Urinary bladder (tissue), 4 donors: Measurements from ENCODE around the gene EHBP1. TPM values are rescaled to one million over a fixed set of nuclear protein-coding genes. Genes with fewer than 3 reads are reported as not detected.

Experiments used
- DNase-seq: peaks from one replicate; pipeline ENCODE4 v3.0.0-alpha.2; 2015; ENCODE audit errors: extremely low spot score
- H3K27ac ChIP-seq: one replicate; pipeline ENCODE4 v1.5.1; 2013; ENCODE audit warnings: low read depth, mild to moderate bottlenecking, moderate library complexity
- H3K36me3 ChIP-seq: one replicate; pipeline ENCODE4 v1.6.1; 2013; ENCODE audit warnings: mild to moderate bottlenecking, moderate library complexity; ENCODE audit not compliant: insufficient read depth
- H3K4me1 ChIP-seq: one replicate; pipeline ENCODE4 v1.6.1; 2013; ENCODE audit warnings: mild to moderate bottlenecking, moderate library complexity; ENCODE audit not compliant: insufficient read depth
- H3K4me3 ChIP-seq: one replicate; pipeline ENCODE4 v1.5.1; 2013; ENCODE audit warnings: low read depth, low read length
- WGBS: extraction: QIAGEN DNeasy Blood & Tissue Kit; methylation state at CpG from one replicate; pipeline ENCODE4 v1.1.7; 2013; 5-methylcytosine and 5-hydroxymethylcytosine counted together
- polyA plus RNA-seq: library from polyadenylated mRNA; stranded (reverse); fragments of 200-250 nt; gene quantifications from one replicate; pipeline ENCODE4 v1.2.3, GENCODE V29; 2013
- total RNA-seq: library from RNA; depleted of rRNA; stranded (reverse); fragments of >200 nt; gene quantifications from one replicate; pipeline ENCODE4 v1.2.3, GENCODE V29; 2014
- donor health status: healthy with polysubstance abuse.
- donor health status: healthy.

EHBP1 gene
- total and polyA plus RNA-seq, 2 donors: 41.0 to 145 TPM

GRCh38 chr2:63046552-63046951 is 341.0 kb downstream of the EHBP1 start:
- Histone ChIP-seq H3K4me3 (no peak overlapping the region), H3K4me1 (no peaks in the 10 kb centered on the region), H3K36me3 (peaks cover 2% of the 10 kb centered on the region), H3K27ac (no peak overlapping the region)
- WGBS: 98% methylated on average over 7 of the region's 7 CpGs
- no peak for DNase-seq

- DNase-seq: no peak
- H3K27ac ChIP-seq: no peak overlapping the region
These were observed 341.4 kb downstream of the EHBP1 start for GRCh38 chr2:63046961-63047320.

GRCh38 chr2:63047321-63048279 is 342.1 kb downstream of the EHBP1 start:
- Histone ChIP-seq H3K4me1 (no peaks in the 10 kb centered on the region), H3K27ac (no peak overlapping the region), H3K36me3 (peaks cover 2% of the 10 kb centered on the region), H3K4me3 (no peak overlapping the region)
- DNase-seq: no peak
- WGBS: 42% methylated on average over 71 of the region's 71 CpGs

More at GRCh38 chr2:63046961-63047320, 341.4 kb downstream of the EHBP1 start:
- Histone ChIP-seq H3K36me3 (peaks cover 2% of the 10 kb centered on the region), H3K4me3 (no peak overlapping the region), H3K4me1 (no peaks in the 10 kb centered on the region)
- 86% methylated on average over 8 of the region's 8 CpGs for WGBS

- H3K4me1 ChIP-seq: no peaks in the 10 kb centered on the region
- peaks cover 2% of the 10 kb centered on the region for H3K36me3 ChIP-seq
- no peak for DNase-seq
- 11% methylated on average over 61 of the region's 61 CpGs for whole genome bisulfite sequencing
- H3K27ac ChIP-seq: no peak overlapping the region
- H3K4me3 ChIP-seq: no peak overlapping the region
These were observed 343.1 kb downstream of the EHBP1 start for GRCh38 chr2:63048367-63049171.

- 7% methylated on average over 39 of the region's 39 CpGs for WGBS
- no peak for DNase-seq
- H3K4me3 ChIP-seq: peak overlapping the region; percentile 46
- H3K4me1 ChIP-seq: no peaks in the 10 kb centered on the region
- H3K36me3 ChIP-seq: peaks cover 2% of the 10 kb centered on the region
- no peak overlapping the region for H3K27ac ChIP-seq
These were observed 343.9 kb downstream of the EHBP1 start for GRCh38 chr2:63049211-63049969.

- Histone ChIP-seq H3K4me3 (peak overlapping the region; percentile 46), H3K4me1 (no peaks in the 10 kb centered on the region), H3K27ac (no peak overlapping the region), H3K36me3 (peaks cover 2% of the 10 kb centered on the region)
- WGBS: 2% methylated on average over 31 of the region's 31 CpGs
- DNase-seq: no peak
These were observed 344.4 kb downstream of the EHBP1 start for GRCh38 chr2:63049970-63050333.

GRCh38 chr2:63050334-63051041 is 345.0 kb downstream of the EHBP1 start, which contains the start of gene OTX1:
OTX1 (plus strand) TSS chr2:63050830; CDS start chr2:63052991, 2,161 bp downstream.
- Histone ChIP-seq H3K4me3 (peak within 1 kb of the TSS; percentile 46), H3K4me1 (no peaks in the 10 kb centered on the region), H3K27ac (no peak within 1 kb of the TSS), H3K36me3 (peaks cover 2% of the 10 kb centered on the region)
- no peak for DNase-seq
- under 1% methylated on average over 73 of the region's 73 CpGs for WGBS

GRCh38 chr2:63051042-63051794 is 345.7 kb downstream of the EHBP1 start:
- Histone ChIP-seq H3K36me3 (peaks cover 2% of the 10 kb centered on the region), H3K27ac (no peak overlapping the region), H3K4me3 (peak overlapping the region; percentile 46), H3K4me1 (peaks cover 3% of the 10 kb centered on the region)
- 9% methylated on average over 42 of the region's 42 CpGs for WGBS
- DNase-seq: no peak

- WGBS: 56% methylated on average over 42 of the region's 42 CpGs
- H3K4me1 ChIP-seq: peaks cover 3% of the 10 kb centered on the region
- no peak for DNase-seq
These were observed 346.4 kb downstream of the EHBP1 start for GRCh38 chr2:63051795-63052333.

GRCh38 chr2:63052411-63053080 is 347.0 kb downstream of the EHBP1 start:
- WGBS: 64% methylated on average over 27 of the region's 27 CpGs
- H3K36me3 ChIP-seq: no peaks in the 10 kb centered on the region
- H3K4me1 ChIP-seq: peaks cover 3% of the 10 kb centered on the region
- no peak for DNase-seq
- no peak overlapping the region for H3K4me3 ChIP-seq
- H3K27ac ChIP-seq: no peak overlapping the region

More at GRCh38 chr2:63051795-63052333, 346.4 kb downstream of the EHBP1 start:
- H3K36me3 ChIP-seq: no peaks in the 10 kb centered on the region
- H3K4me3 ChIP-seq: no peak overlapping the region
- no peak overlapping the region for H3K27ac ChIP-seq

- no peak overlapping the region for H3K4me3 ChIP-seq
- no peaks in the 10 kb centered on the region for H3K36me3 ChIP-seq
- peaks cover 3% of the 10 kb centered on the region for H3K4me1 ChIP-seq
- no peak overlapping the region for H3K27ac ChIP-seq
- WGBS: 44% methylated on average over 34 of the region's 34 CpGs
- no peak for DNase-seq
These were observed 347.8 kb downstream of the EHBP1 start for GRCh38 chr2:63053081-63053888.
